HG03135 (cell line): ENCODE data around the gene PAMR1.
"Not testable (repeated sequence)": the region's sequence is repeated elsewhere in the genome, so short reads cannot be mapped to it uniquely, and the experiment has no call there.

Experiments
- ATAC-seq: cut with Tn5 transposase; IDR thresholded peaks from one replicate; pipeline ENCODE4 v1.9.1; 2021; ENCODE audit warnings: mild to moderate bottlenecking, moderate library complexity; ENCODE audit not compliant: unreplicated experiment

The PAMR1 gene, protein sequence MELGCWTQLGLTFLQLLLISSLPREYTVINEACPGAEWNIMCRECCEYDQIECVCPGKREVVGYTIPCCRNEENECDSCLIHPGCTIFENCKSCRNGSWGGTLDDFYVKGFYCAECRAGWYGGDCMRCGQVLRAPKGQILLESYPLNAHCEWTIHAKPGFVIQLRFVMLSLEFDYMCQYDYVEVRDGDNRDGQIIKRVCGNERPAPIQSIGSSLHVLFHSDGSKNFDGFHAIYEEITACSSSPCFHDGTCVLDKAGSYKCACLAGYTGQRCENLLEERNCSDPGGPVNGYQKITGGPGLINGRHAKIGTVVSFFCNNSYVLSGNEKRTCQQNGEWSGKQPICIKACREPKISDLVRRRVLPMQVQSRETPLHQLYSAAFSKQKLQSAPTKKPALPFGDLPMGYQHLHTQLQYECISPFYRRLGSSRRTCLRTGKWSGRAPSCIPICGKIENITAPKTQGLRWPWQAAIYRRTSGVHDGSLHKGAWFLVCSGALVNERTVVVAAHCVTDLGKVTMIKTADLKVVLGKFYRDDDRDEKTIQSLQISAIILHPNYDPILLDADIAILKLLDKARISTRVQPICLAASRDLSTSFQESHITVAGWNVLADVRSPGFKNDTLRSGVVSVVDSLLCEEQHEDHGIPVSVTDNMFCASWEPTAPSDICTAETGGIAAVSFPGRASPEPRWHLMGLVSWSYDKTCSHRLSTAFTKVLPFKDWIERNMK

DNA sequence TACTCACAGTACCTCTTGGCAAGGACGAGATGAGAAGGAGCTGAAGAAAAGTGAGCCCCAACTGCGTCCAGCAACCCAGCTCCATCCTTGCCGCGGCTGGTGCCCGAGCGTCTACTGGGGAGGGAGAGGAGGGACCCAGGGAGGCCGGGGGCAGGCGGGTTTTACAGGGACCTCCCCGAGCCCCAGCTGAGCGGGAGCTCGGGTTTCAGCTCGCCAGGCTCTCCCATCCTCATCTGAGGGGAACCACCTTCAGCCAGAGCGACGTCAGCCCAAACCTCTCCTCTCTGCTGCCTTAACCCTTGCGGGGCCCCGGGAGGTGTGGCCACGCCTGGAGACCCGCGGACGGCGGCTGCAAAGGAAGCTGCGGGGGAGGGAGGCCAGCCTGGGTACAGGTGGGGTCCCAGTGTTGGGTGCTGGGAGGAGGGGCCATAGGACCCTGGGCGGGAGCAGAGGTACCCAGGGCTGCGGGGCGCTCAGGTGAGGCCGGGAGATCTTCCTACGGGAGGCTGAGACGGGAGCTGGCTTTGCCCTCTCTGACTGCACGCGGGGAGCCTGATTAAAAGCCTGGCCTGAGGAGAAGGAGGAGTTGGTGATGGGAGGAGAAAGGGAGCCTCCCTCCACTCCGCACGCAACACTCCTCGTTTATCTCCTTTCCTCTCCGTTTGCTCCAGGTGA lies at the start of gene PAMR1:
PAMR1 (minus strand) TSS at position 116 of the 675 bp plus-strand sequence; CDS start at position 85, 31 bp downstream.
- ATAC-seq = no peak

GRCh38 chr11:35571696-35572095 lies 46.3 kb upstream of the PAMR1 start:
- ATAC-seq = no peak

- ATAC-seq = no peak
Observed at GRCh38 chr11:35567737-35568465, 42.5 kb upstream of the PAMR1 start.

GRCh38 chr11:35566885-35567284 lies 41.5 kb upstream of the PAMR1 start:
- ATAC-seq = no peak

- no peak for ATAC-seq
Observed at GRCh38 chr11:35566181-35566580, 40.8 kb upstream of the PAMR1 start.

DNA sequence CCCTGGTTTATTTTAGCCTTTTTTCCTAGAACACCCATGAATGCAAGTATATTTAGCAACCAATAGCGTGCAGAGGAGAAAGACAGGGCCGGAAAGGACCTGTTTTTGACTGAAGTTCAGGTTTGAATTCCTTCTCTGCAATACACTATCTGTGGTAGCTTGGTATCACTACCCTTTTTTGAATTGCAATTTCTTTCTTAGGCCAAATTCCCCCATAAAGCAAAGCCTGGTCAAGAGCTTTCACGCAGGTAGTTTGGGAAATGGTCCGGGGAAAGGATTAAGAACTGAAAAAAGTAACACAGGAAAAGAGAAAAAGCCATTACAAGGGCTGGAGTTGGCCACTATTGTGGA lies 38.8 kb upstream of the PAMR1 start:
- no peak for ATAC-seq

DNA sequence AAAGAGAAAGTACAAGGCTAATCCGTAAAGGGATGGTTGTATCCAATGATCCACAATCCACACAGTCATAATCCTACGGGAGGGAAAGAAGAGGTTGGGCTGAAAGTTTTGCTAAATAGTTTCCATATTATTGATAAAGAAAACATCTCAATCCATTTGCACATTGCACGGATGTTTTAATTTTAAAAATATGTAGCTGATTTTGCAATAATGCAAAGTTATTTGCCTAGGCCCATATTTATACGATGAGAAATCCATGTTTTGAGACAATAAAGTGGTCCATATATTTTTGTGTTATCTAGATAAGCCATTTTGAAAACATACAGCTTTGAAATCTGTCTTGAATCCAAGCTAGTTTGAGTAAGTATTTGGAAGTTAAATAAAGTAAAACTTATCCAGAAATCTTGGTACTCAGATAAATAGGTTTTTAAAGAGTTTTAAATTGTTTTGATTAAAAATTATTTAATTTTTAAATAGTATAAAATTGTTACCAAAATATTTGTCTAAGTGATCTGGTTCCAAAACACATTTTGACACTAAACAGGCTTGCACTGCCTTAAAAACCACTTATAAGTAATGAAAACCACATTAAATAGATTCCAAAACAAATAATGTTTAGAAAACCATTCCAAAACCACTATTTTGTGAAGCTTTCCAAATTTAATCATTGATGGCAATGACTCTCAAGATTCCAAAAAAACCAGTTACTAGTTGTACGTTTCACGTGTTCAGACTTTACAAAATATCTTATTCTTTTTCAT lies 38.2 kb upstream of the PAMR1 start:
- ATAC-seq = no peak

DNA sequence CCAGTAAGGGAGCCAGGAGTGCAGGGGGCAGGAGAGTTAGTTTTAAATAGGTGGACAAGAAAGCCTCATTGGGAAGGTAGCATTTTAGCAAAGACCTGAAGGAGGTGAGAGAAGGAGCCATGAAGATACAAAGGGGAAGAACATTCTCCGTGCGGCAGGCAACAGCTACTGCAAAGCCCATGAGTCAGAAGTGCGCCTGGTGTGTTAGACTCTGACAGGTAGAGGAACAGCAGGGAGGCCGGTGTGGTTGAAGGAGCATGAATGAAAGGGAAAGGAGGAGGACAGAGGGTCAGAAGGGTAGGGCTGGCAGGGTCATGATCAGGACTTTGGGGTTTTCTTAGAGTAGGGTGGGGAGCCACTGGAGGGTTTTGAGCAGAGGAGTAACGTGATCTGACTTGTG lies 34.5 kb upstream of the PAMR1 start:
- no peak for ATAC-seq

DNA sequence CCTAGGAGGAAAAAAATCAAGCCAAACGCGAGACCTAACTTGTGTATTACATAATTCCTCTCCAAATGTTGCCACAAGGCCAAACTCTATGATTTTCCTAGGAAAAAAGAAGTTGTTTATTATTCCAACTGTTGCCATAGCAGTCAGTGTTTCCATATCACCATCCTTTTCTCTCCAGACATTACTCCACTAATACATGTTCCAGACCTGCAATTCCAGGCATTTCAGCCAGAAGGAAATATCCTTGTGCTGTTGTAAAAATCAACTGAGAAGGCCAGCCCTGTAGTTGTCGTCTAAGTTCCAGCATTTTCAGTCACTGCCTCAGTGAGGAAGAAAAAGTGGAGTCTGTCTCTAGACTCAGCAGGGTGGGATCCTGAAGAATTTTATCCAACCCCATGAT lies 33.1 kb upstream of the PAMR1 start:
- no peak for ATAC-seq

- ATAC-seq = no peak
Observed at GRCh38 chr11:35555488-35555887, 30.1 kb upstream of the PAMR1 start.

DNA sequence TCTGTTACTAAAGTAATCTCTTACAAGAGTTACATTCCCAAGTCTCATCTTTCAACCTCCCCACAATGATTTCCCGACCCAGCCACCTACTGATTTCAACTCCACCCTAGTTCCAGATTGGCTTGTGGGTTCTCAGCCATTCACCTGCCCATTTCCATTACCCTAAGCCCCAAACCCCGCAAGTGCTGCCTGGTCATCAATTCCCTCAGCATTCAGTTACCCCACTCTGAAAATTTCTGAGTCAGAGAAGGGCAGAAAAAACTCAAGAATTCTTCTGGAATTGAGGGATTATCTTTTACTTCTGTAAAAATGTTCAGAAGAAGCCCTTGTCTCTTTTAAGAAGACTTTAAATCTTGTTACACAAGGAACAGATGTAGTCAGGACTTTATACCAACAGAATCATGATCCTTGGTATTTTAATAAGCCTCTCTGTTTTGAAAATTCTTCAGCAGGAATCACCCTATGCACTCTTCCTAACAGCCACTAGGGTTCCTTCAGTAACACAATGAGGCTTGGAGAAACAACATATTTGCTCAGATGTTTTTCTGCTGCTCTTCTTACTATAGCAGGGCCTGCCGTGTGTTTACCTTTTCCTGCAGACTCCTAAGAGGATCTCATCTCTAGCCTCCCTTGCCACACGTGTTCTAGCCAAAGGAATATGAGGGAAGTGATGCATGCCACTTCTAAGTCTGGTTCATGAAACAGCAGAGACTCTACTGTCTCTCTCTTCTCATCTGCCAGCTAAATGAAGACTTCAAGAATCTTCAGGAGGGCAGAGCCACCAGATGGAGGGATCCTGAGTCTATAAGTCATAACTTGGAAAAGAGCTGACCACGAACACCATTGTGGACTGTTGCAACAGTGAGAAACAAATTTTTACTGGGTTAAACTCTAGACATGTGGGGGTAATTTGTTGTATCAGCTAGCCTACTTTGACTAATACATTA lies 29.3 kb upstream of the PAMR1 start:
- ATAC-seq = no peak

GRCh38 chr11:35553831-35554230 lies 28.4 kb upstream of the PAMR1 start:
- no peak for ATAC-seq

DNA sequence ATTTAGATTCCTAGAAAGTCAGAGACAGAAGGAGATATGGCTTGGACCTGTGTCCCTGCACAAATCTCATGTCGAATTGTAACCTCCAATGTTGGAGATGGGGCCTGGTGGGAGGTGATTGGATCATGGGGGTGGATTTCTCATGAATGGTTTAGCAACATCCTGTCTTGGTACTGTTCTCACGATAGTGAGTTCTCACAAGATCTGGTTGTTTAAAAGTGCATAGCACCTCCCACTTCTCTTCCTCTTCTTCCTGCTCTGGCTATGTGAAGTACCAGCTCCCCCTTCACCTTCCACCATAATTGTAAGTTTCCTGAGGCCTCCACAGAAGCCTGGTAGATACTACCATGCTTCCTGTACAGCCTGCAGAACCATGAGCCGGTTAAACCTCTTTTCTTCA lies 27.6 kb upstream of the PAMR1 start:
- no peak for ATAC-seq

- no peak for ATAC-seq
Observed at GRCh38 chr11:35552616-35553015, 27.2 kb upstream of the PAMR1 start.

DNA sequence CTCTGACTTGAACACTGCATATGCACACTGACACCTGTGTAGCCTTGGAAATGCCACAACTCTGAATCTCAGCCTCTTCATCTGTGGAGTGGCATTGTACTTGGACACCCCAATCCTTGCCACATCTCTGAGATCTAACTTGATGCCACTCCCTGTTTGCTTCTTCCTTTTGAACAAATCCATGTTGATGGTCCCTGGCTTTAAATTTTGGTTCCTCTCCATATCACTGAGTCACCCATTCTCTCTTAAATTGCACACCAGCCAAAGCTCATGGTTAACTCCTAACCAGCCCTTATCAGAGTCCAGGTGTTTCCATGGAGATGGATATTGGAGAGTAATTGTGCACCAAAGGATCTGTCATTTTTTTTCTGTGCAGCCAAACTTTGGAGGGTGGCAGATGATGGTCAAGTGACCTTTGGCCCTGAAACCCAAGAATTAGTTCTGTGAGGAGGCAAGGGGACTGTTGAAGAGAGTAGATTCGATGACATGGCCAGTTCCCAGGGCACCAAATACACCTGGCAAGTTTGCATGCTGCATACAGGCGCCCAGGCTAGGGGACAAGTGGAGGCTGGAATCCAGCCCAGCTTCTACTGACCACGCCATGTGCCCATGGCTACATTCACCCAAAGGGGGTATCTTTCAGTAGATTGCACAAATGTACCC lies 25.1 kb upstream of the PAMR1 start:
- ATAC-seq = no peak

- no peak for ATAC-seq
Observed at GRCh38 chr11:35549787-35550186, 24.4 kb upstream of the PAMR1 start.

- ATAC-seq = no peak
Observed at GRCh38 chr11:35548925-35549561, 23.6 kb upstream of the PAMR1 start.

GRCh38 chr11:35547995-35548394 lies 22.6 kb upstream of the PAMR1 start:
- ATAC-seq = not testable (repeated sequence)
